SK-N-SH treated with all-trans-retinoic acid at 6 μM for 48 hours (cell line): ENCODE measurements around the gene CDC42EP2.

Experiments used
- CSDC2 ChIP-seq: fragments of 250-450 bp; sonication (Bioruptor Pico); IDR thresholded peaks from 2 replicates; pipeline ENCODE4 v1.5.0; 2020; ENCODE audit warnings: mild to moderate bottlenecking, moderate library complexity
- GLIS3 ChIP-seq: fragments of 250-450 bp; sonication (Bioruptor Pico); IDR thresholded peaks from 2 replicates; pipeline ENCODE4 v1.5.0; 2020; ENCODE audit warnings: mild to moderate bottlenecking, moderate library complexity
- OSR1 ChIP-seq: fragments of 250-450 bp; sonication (Bioruptor Pico); IDR thresholded peaks from 2 replicates; pipeline ENCODE4 v1.8.0; 2022; ENCODE audit warnings: moderate library complexity, mild to moderate bottlenecking, inconsistent platforms
- PATZ1 ChIP-seq: fragments of 250-450 bp; sonication (Bioruptor Pico); IDR thresholded peaks from 2 replicates; pipeline ENCODE4 v1.8.0; 2020; ENCODE audit warnings: mild to moderate bottlenecking, moderate library complexity, borderline replicate concordance
- PPARA ChIP-seq: fragments of 250-450 bp; sonication (Bioruptor Pico); IDR thresholded peaks from 2 replicates; pipeline ENCODE4 v1.5.0; 2020; ENCODE audit warnings: mild to moderate bottlenecking, borderline replicate concordance
- RARB ChIP-seq: fragments of 250-450 bp; sonication (Bioruptor Pico); IDR thresholded peaks from 2 replicates; pipeline ENCODE4 v1.8.0; 2021; ENCODE audit warnings: mild to moderate bottlenecking, moderate library complexity
- SNAI2 ChIP-seq: fragments of 250-450 bp; sonication (Bioruptor Pico); IDR thresholded peaks from 2 replicates; pipeline ENCODE4 v1.5.0; 2020; ENCODE audit warnings: mild to moderate bottlenecking, moderate library complexity
- TSHZ2 ChIP-seq: fragments of 250-450 bp; sonication (Bioruptor Pico); IDR thresholded peaks from 2 replicates; pipeline ENCODE4 v1.5.0; 2020; ENCODE audit warnings: mild to moderate bottlenecking, moderate library complexity
- ZFP3 ChIP-seq: fragments of 250-450 bp; sonication (Bioruptor Pico); IDR thresholded peaks from 2 replicates; pipeline ENCODE4 v1.5.0; 2020; ENCODE audit warnings: mild to moderate bottlenecking, moderate library complexity
- ZNF70 ChIP-seq: fragments of 450-650 bp; formaldehyde crosslinking; IDR thresholded peaks from 2 replicates; pipeline ENCODE4 v1.5.0; 2020; ENCODE audit warnings: mild to moderate bottlenecking, moderate library complexity
- TF ChIP-seq, protein P1 (sequence below): fragments of 250-450 bp; sonication (Bioruptor Pico); IDR thresholded peaks from 2 replicates; pipeline ENCODE4 v1.5.1; 2021; ENCODE audit warnings: mild to moderate bottlenecking, moderate library complexity

- TF ChIP-seq TSHZ2 (CRISPR knock-in tag) = no peak
- TF ChIP-seq CSDC2 (CRISPR knock-in tag) = no peak
- TF ChIP-seq ZFP3 (CRISPR knock-in tag) = no peak
- TF ChIP-seq PATZ1 = no peak
- TF ChIP-seq RARB (CRISPR knock-in tag) = no peak
- TF ChIP-seq SNAI2 (CRISPR knock-in tag) = no peak
- TF ChIP-seq, protein P1, sequence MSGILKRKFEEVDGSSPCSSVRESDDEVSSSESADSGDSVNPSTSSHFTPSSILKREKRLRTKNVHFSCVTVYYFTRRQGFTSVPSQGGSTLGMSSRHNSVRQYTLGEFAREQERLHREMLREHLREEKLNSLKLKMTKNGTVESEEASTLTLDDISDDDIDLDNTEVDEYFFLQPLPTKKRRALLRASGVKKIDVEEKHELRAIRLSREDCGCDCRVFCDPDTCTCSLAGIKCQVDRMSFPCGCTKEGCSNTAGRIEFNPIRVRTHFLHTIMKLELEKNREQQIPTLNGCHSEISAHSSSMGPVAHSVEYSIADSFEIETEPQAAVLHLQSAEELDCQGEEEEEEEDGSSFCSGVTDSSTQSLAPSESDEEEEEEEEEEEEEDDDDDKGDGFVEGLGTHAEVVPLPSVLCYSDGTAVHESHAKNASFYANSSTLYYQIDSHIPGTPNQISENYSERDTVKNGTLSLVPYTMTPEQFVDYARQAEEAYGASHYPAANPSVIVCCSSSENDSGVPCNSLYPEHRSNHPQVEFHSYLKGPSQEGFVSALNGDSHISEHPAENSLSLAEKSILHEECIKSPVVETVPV (CRISPR knock-in tag) = no peak
- no peak for TF ChIP-seq PPARA (CRISPR knock-in tag)
- no peak for TF ChIP-seq ZNF70 (CRISPR knock-in tag)
- no peak for TF ChIP-seq GLIS3 (CRISPR knock-in tag)
- no peak for TF ChIP-seq OSR1
Observed at GRCh38 chr11:65295001-65295400, 19.7 kb upstream of the CDC42EP2 start.
